Stimulated activated CD8-positive, alpha-beta memory T cell treated with anti-CD3 and anti-CD28 coated beads, Interleukin-15, amount 100 ng/mL, for 48 hours (primary cell): ENCODE measurements around the gene KLK6.

Experiments used
- DNase-seq, 2 donors: peaks; one replicate each; pipeline ENCODE4 v3.0.0-alpha.2; 2020; ENCODE audit warnings: low read depth in 2 of 2

Gene KLK6

DNA sequence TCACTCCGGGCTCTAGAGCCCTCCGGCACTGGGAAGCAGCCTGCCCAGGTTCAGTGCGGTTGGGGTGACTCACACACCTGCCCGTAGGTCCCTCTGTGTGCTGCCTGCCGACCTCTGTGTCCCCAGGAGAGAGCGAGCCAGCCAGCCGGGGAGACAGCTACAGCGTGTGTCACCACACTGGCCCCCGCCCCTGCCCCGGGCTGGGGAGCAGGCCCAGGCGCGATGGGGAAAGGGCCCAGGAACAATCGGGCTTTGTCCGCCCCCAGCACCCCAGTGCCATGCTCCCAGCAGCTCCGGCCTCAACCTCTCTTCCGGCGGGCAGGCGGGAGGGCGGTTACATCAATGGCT, at the start of gene KLK6:
TSS of gene KLK6 (minus strand) at position 179 of the 348 bp plus-strand sequence. CDS start 1,487 bp downstream, outside the sequence.
- no peak for DNase-seq

- no peak for DNase-seq
Measured at GRCh38 chr19:51018745-51019543, 49.6 kb upstream of the KLK6 start.

DNA sequence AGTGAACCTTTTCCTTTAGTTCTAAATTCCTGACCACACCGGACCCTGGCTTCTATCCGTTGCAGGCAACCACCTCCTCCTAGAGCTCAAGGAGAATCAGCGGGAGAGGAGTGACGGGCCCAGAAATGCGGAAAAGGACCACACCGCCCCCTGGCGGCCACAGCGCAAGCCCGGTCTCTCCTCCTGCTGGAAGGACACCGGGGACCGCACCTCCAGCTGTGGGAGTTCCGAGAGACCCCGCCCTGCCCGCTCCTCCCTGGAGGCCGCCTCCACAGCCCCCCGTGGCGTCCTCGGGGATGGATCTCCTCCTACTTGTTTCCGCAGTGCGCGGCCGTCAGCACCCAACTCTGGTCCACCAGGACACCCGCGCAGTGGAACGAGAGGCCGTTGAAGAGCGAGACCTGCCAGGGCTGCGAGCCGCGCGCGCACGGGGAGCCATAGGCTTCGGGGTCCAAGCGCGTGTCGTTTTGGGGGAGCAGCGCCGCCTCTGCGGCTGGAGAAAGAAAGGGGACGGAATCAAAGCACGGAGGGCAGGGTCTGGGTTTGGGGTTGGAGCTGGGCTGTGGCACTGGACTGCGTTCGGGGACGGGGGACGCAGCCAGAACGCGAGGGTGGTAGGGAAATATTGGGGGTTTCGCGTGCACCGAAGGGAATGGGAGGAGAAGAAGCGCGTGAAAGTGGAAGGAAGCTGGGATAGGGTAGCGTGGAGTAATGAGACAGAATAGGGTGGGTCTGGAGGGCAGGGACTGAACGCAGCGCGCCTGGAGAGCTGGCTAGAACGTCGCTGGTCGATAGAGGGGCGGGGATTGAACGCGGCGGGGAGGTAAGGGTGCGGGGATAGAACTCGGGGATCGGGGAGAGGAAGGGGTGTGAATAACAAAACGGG, 47.6 kb upstream of the KLK6 start:
- peak; percentile 38 to 45 for DNase-seq

DNA sequence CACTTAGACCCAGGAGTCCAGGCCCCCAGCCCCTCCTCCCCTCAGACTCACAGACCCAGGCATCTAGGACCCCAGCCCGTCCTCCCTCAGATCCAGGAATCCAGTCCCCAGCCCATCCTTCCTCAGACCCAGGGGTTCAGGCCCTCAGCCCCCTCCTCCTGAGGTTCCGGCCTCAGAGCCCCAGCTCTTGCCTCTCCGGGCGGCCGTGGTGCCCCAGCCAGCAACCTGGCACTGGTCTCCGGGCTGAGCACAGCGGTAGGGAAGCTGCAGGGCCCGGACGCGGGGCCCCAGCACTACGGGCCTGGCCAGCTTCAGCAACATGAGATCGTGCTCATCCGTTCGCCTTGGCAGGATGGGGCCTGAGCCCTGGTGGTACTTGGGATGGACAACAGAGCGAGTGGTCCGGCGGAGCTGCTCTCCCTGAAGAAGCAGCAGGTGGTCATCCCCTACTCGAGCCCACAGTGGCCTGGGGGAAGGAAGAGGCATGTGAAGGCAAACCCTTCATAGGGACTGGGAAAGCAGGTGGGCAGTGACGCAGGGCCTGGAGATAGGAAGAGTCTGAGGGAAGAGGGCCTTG, 46.4 kb upstream of the KLK6 start:
- no peak for DNase-seq

DNA sequence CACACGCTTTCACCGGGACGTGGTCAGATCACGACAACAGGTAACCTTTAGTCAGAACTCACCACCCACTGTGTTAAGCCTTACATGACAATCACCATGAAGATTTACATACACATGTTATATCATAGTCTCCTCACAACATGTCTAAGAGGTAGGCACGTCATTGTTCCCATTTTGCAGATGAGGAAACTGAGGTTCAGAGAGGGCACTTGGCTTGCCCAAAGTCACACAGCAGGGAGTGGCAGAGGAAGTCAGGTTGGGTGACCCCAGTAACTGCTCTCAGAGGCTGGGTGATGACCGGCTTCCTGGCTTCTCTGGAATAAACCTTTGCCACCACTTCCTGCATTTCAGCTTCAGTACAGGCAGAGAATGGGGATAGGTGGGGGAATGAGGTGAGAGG, 44.9 kb upstream of the KLK6 start:
- no peak for DNase-seq

DNA sequence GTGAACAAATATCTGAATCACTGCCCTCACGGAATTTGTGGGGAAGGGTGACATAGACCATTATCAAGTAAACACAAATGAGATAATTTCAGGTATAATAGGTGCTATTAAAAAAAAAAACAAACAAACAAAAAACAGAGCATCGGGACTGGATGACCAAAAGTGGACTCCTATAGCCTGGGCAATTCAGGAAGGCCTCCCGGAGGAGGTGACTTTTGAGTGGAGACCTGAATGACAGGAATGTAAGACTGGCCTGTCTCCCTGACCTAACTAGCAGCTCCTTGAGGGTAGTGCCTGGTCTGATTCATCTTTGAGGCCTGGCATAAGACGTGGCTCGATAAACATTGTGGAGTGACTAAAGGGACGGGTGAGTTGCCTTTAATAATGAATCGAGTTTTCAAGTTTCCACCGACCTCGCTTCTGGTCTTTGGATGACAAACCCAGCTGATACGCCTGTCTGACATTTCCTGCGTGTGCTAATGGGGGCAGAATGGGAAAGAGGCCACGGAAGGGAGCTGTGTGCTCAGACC, 43.3 kb upstream of the KLK6 start:
- no peak for DNase-seq

DNA sequence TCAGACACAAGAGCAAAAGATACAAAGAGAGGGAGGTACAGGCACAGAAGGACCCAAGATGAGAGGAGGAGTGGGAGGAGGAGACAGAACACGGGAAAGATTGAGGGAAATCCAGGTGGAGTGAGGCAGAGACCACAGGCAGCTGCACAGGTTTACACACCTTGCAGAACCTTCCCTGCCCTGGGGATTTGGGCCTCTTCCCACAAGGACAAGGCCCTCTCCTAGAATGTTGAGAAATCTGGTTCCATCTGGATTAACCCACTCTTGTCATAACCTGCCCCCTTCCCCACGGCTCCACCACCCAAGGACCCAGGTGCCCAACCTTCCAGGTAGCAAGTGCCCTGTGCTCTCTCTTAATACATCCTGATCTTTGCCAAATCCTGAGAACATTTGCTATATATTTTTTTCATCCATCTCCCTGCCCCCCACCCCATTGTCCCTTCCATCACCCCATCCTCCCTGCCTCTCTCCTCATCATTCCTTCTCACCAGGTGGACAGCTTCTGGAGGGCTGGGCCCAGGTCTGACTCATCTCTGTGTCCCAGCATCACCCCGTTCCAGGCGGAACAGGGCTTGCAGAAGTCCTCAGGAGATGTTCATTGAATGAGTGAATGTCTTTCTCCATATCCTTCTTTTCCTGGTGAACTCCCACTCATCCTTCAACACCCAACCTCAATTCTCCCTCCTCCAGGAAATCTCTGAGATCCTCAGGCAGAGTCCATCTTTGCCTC, 40.8 kb upstream of the KLK6 start:
- no peak for DNase-seq

DNA sequence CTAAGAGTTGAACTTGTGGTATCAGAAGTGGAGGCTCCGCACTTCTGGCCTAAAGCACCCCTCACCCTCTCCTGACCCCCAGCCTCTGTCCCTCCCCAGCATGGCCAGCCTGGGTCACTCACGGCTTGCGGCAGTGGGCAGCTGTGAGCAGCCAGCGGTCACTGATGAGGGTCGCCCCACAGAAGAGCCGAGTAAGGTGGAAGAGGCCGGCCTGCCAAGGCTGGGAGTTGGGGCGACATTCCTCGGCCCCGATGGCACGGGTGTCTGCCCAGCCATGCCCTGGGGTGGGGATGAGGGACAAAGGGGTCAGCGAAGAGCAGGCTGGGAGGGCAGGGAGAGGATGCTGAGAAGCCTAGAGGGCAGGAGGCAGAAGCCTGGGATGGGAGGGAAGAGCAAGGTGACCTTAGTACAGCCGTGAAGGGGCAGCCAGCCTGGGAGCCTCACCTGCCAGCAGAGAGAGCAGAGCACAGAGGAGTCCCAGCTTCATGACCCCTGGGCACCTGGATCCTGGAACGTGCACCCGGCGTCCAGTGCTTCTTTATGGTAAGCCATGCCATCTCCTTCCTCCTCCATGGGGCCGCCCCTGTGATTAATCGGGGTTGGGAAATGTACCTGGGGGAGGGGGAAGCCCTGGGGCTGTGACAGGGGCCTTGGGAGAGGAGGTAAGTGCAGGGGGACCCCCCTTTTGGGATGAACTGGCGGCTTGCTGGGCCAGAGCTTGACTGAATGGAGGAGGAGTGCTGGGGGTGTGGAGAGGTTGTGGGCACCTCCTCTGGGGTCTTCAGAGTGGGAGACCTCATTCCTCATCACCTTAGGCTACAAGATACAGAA, 39.9 kb upstream of the KLK6 start:
- DNase-seq: no peak

- DNase-seq: no peak
Measured at GRCh38 chr19:51007488-51007887, 38.1 kb upstream of the KLK6 start.

DNA sequence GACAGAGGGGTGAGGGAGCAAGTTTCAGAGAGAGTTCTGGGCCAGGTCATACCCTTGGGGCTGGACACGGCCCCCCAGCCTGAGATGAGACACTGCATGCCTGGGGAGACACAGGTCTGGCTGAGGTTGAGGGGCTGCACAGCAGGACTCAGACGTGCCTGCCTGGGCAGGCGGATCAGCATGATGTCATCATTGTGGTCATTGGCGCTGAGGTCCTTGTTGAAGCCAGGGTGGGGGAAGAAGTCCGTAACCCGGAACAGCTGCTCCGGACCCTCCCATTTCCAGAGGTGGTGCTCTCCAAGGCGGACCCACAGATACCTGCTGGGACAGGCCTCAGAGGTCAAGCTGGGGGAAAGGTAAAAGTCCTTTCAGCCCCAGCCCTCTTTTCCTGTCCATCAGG, 37.0 kb upstream of the KLK6 start:
- no peak for DNase-seq

- no peak for DNase-seq
Measured at GRCh38 chr19:51005248-51005647, 35.9 kb upstream of the KLK6 start.

GRCh38 chr19:51003316-51003715, 33.9 kb upstream of the KLK6 start:
- no peak for DNase-seq

- peak; percentile 25 to 26 for DNase-seq
Measured at GRCh38 chr19:51002542-51003311, 33.3 kb upstream of the KLK6 start.

GRCh38 chr19:51002089-51002532, 32.7 kb upstream of the KLK6 start:
- no peak for DNase-seq

GRCh38 chr19:51001515-51001914, 32.1 kb upstream of the KLK6 start, which contains the start of gene KLK8:
TSS of gene KLK8 (minus strand) at chr19:51001604. CDS start at chr19:51001167, 437 bp downstream.
- DNase-seq: no peak

DNA sequence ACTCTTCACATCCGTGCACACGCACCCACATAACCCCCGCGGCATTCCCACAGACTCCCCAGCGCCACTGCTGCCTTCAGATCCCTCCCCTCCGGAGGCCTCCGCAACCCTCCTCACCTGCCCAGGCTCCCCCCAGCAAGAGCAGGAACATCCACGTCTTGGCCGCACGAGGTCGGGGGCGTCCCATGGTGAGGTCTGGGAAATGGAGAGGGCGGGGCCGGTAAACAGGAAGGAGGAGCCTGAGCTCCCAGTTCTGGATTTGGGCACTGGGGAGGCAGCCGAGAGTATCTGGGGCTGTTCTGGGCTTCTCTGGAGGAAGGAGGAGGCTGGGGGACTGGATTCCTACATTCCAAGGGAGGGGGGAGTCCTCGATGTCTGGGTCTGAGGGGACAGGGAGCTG, 31.6 kb upstream of the KLK6 start:
- DNase-seq: no peak

GRCh38 chr19:51000426-51000825, 31.0 kb upstream of the KLK6 start:
- no peak for DNase-seq

- DNase-seq: no peak
Measured at GRCh38 chr19:50998686-50999085, 29.3 kb upstream of the KLK6 start.

DNA sequence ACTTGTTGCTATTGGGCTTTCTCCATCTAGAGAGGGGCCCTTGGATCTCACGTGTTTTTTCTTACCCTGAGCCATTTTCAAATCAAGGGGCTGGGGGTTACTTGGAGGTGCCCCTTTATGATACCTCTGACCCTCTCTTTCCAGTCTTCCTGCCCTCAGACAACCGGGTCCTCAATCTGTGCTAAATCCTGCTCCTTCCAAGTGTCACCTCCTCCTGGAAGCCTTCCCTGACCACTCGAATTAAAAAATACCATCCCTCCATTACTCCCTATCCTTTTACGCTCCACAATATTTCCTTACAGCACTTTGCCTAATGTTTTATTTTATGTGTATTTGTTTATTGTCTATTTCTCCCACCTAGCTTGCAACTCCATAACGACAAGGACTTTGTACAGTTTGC, 28.7 kb upstream of the KLK6 start:
- DNase-seq: no peak

DNA sequence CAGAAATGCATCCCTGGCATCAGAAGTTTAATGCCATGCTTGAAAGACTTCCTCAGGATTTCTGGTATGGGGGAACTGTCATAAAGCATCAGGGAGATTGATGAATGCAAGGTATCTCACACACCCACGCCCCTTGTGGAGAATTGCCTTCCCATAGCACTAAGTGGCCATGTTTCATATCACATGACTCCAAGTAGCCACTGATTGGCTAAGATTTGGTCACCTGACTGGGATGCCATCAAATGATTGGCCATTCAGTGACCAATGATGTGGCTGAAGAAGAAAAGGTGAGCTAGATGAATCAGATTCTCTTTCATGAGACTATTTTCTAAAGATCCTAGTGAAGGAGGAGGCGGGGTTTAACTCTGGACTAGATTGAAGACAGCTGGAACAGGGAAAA, 24.7 kb upstream of the KLK6 start:
- DNase-seq: no peak
